Kidney (tissue), 14 donors: ENCODE results near the gene KCNC4. TPM values are rescaled to one million over a fixed set of nuclear protein-coding genes. Genes with fewer than 3 reads are reported as not detected.
A peak's percentile ranks its signal among the peaks of the same experiment; 100 is the strongest.

Source experiments
- DNase-seq, 5 donors: peaks; one replicate each; pipeline ENCODE4 v3.0.0-alpha.2; 2013 to 2020
- FAIRE-seq: peaks from 2 replicates; lab custom pipeline; 2012; peaks lifted over from hg19 to GRCh38; lab: Jason Lieb, UNC
- H3K27ac ChIP-seq, 2 donors: one replicate each; pipeline ENCODE4 v1.7.0; 2013; ENCODE audit warnings: low read depth in 2 of 2, low read length in 2 of 2, inconsistent platforms in 1 of 2
- H3K27me3 ChIP-seq: one replicate; pipeline ENCODE4 v1.7.1; 2013; ENCODE audit warnings: low read length, inconsistent platforms; ENCODE audit not compliant: control insufficient read depth, insufficient read depth
- H3K36me3 ChIP-seq, 3 donors: one replicate each; pipeline versions ENCODE4 v1.7.0 to v1.7.1; 2013; ENCODE audit warnings: low read length in 3 of 3, control low read depth in 1 of 3, inconsistent platforms in 1 of 3; ENCODE audit not compliant: insufficient read depth in 3 of 3, control insufficient read depth in 2 of 3
- H3K4me1 ChIP-seq, 3 donors: one replicate each; pipeline versions ENCODE4 v1.7.0 to v1.7.1; 2013; ENCODE audit warnings: low read length in 3 of 3, inconsistent platforms in 1 of 3, low read depth in 1 of 3; ENCODE audit not compliant: control insufficient read depth in 2 of 3, insufficient read depth in 2 of 3
- H3K4me3 ChIP-seq, 3 donors: one replicate each; pipeline versions ENCODE4 v1.7.0 to v1.8.1; 2013; ENCODE audit warnings: low read length in 3 of 3, control low read depth in 1 of 3, inconsistent platforms in 1 of 3
- H3K9ac ChIP-seq, 3 donors: one replicate each; pipeline versions ENCODE4 v1.7.0 to v1.7.1; 2013; ENCODE audit warnings: low read length in 3 of 3, control low read depth in 1 of 3, inconsistent platforms in 1 of 3
- H3K9me3 ChIP-seq, 3 donors: one replicate each; pipeline versions ENCODE4 v1.7.0 to v1.7.1; 2013; ENCODE audit warnings: low read length in 3 of 3, control low read depth in 1 of 3, inconsistent platforms in 1 of 3; ENCODE audit not compliant: control insufficient read depth in 2 of 3, insufficient read depth in 1 of 3
- CTCF ChIP-seq: IDR thresholded peaks from 3 replicates; pipeline ENCODE4 v1.5.1; 2012; ENCODE audit warnings: mild to moderate bottlenecking, moderate library complexity, borderline replicate concordance; ENCODE audit not compliant: insufficient read depth; ENCODE audit errors: extremely low read depth
- intact Hi-C: fragments of 100-400 bp; cut with DNase I; formaldehyde crosslinking; loops from one replicate; pipeline ENCODE4 v1.11.1; 2022
- polyA plus RNA-seq: library from polyadenylated mRNA; stranded (reverse); fragments of 350-450 nt; fragmentation: Illumina TruSeq; extraction: RNeasy Lipid Tissue Mini Kit (QIAGEN cat#74804); gene quantifications from one replicate; pipeline ENCODE4 v1.2.3, GENCODE V29; 2014; ENCODE audit warnings: low read depth, low replicate concordance; ENCODE audit not compliant: insufficient read depth
- total RNA-seq: library from RNA; stranded (reverse); fragmentation: NEBNext Ultra II Directional; extraction: Animal tissue kit (Norgen Biotek cat#: 25700); gene quantifications from one replicate; pipeline ENCODE4 v1.2.1, GENCODE V29; 2021
- donor health status: control.
- donor health status: control.
- donor health status: control.
- donor health status: control.
- donor health status: control.
- donor health status: DM: yes; HTN: yes; CAD: no.
- donor health status: Normal renal cell carcinoma (clear cell type).

The KCNC4 gene
- total and polyA plus RNA-seq, 2 donors from 2014 or later: 12.9 to 52.9 TPM

GRCh38 chr1:110210604-110211495, 736 bp downstream of the KCNC4 start:
- H3K4me1 ChIP-seq: peaks cover 0 to 35% (median 9%) of the 10 kb centered on the region in 3 donors
- DNase-seq (peak; percentile 56 to 89 (median 72)), FAIRE-seq (no peak)
- peak overlapping the region in 2 of 3 donors; percentile 59 to 67 for H3K9ac ChIP-seq
- peak overlapping the region; percentile 78 to 81 for H3K27ac ChIP-seq
- no peak for TF ChIP-seq CTCF
- no peaks in the 10 kb centered on the region for H3K9me3 ChIP-seq
- H3K4me3 ChIP-seq: peak overlapping the region in 2 of 3 donors; percentile 56 to 64
- no peaks in the 10 kb centered on the region for H3K36me3 ChIP-seq
- H3K27me3 ChIP-seq: peaks cover 11% of the 10 kb centered on the region
- intact Hi-C loops: no loop called here

- TF ChIP-seq CTCF: no peak
- DNase-seq (peak in 1 of 5 donors; percentile 19), FAIRE-seq (no peak)
- H3K4me3 ChIP-seq: peak overlapping the region in 2 of 3 donors; percentile 56 to 64
- no peaks in the 10 kb centered on the region for H3K9me3 ChIP-seq
- H3K27me3 ChIP-seq: peaks cover 11% of the 10 kb centered on the region
- intact Hi-C loops: no loop called here
- peak overlapping the region; percentile 78 to 81 for H3K27ac ChIP-seq
- H3K36me3 ChIP-seq: no peaks in the 10 kb centered on the region
- peaks cover 0 to 42% (median 11%) of the 10 kb centered on the region in 3 donors for H3K4me1 ChIP-seq
- peak overlapping the region in 2 of 3 donors; percentile 9 to 71 for H3K9ac ChIP-seq
These were observed 1.5 kb downstream of the KCNC4 start for GRCh38 chr1:110211496-110212168.

GRCh38 chr1:110212169-110213142, 2.3 kb downstream of the KCNC4 start:
- H3K27ac ChIP-seq: peak overlapping the region; percentile 78 to 81
- intact Hi-C loops: no loop called here
- no peak for FAIRE-seq

More at GRCh38 chr1:110212169-110213142, 2.3 kb downstream of the KCNC4 start:
- H3K9ac ChIP-seq: peak overlapping the region in 2 of 3 donors; percentile 9 to 71
- H3K9me3 ChIP-seq: no peaks in the 10 kb centered on the region
- peak overlapping the region in 2 of 3 donors; percentile 27 to 56 for H3K4me3 ChIP-seq
- H3K4me1 ChIP-seq: peaks cover 0 to 43% (median 11%) of the 10 kb centered on the region in 3 donors
- TF ChIP-seq CTCF: no peak
- peak in 1 of 5 donors; percentile 33 for DNase-seq
- H3K27me3 ChIP-seq: peaks cover 11% of the 10 kb centered on the region
- no peaks in the 10 kb centered on the region for H3K36me3 ChIP-seq
